Measurements from ENCODE around the gene PHF5A.
A peak's percentile ranks its signal among the peaks of the same experiment; 100 is the strongest.

Gene PHF5A, protein sequence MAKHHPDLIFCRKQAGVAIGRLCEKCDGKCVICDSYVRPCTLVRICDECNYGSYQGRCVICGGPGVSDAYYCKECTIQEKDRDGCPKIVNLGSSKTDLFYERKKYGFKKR

DNA sequence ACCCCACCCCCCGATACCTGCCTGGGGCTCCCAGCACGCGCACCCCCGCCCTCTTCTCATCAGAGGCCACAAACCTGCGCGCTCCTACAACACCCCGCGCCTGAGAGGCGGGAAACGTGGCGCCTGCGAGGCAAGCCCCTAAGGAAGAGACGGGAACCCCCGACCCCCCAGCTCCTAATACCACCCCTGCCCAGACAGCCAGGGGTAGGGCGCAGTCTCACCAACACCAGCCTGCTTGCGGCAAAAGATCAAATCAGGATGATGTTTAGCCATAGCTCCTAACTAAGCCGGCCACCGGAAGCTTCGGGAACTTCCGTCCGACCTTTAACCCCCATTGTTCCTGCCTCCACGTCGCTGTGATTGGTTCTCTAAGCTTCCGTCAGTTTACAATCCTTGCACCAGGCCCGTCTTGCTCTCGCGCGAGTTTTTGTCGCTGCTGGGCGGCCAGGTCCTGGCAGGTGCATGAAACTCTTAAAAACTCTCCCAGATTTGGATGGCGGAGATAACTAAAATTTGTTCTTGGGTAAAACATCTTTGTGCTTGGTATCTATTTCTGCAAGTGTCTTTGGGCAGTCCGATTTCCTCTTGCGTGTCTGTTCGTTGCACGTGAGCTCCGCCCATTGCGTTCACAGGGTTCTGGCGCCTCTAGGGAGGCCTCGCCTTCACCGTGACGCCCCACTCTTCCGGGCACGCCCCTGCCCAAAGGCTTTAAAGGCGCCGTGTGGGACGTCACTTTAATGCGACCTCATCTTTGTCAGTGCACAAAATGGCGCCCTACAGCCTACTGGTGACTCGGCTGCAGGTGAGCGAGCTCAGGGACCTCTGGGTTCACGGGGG, at the start of gene PHF5A, which contains the start of gene ACO2:
PHF5A (minus strand) TSS at position 312 of the 837 bp plus-strand sequence; CDS start at position 273, 39 bp downstream.
ACO2 (plus strand) TSS at position 737 of the 837 bp plus-strand sequence; CDS start at position 767, 30 bp downstream.
- peak within 1 kb of the TSS; percentile 87 for H3K4me3 ChIP-seq (ENCODE audit: low read depth, low read length)
- peak; percentile 57 for TF ChIP-seq POLR2A (IDR thresholded peaks at IDR 0.05; ENCODE audit: extremely low read depth, insufficient read length)
- TF ChIP-seq, protein P1, sequence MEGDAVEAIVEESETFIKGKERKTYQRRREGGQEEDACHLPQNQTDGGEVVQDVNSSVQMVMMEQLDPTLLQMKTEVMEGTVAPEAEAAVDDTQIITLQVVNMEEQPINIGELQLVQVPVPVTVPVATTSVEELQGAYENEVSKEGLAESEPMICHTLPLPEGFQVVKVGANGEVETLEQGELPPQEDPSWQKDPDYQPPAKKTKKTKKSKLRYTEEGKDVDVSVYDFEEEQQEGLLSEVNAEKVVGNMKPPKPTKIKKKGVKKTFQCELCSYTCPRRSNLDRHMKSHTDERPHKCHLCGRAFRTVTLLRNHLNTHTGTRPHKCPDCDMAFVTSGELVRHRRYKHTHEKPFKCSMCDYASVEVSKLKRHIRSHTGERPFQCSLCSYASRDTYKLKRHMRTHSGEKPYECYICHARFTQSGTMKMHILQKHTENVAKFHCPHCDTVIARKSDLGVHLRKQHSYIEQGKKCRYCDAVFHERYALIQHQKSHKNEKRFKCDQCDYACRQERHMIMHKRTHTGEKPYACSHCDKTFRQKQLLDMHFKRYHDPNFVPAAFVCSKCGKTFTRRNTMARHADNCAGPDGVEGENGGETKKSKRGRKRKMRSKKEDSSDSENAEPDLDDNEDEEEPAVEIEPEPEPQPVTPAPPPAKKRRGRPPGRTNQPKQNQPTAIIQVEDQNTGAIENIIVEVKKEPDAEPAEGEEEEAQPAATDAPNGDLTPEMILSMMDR (IDR thresholded peaks at IDR 0.05; ENCODE audit: low read depth, low read length), result no peak
- TF ChIP-seq, protein P2, sequence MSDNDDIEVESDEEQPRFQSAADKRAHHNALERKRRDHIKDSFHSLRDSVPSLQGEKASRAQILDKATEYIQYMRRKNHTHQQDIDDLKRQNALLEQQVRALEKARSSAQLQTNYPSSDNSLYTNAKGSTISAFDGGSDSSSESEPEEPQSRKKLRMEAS (IDR thresholded peaks at IDR 0.05; ENCODE audit: low read depth, low read length), result peak; percentile 59
- peak; percentile 10; the same call in 1 of the 2 replicates for TF ChIP-seq MYC (IDR thresholded peaks at IDR 0.05; ENCODE audit: low read depth, low read length)
- peak; percentile 97 for DNase-seq (ENCODE audit: low read depth)

DNA sequence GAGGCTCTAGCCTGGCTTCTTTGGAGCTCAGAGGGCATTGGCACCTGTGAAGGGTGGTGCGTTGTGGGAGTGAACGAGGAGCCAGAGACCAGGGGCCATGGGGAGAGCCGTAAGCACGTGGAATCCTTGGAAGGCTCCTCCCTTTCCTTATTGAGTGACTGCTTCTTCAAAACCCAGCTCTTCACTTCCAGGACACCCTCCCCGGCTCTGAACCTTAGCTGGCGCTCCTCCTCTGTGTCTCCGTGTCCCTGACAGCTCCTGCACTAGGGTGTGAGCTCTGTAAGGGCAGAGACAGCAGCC, 49.5 kb upstream of the PHF5A start:
- no peak for DNase-seq (ENCODE audit: low read depth)
- TF ChIP-seq, protein P2 (IDR thresholded peaks at IDR 0.05; ENCODE audit: low read depth, low read length), result no peak
- TF ChIP-seq, protein P1 (IDR thresholded peaks at IDR 0.05; ENCODE audit: low read depth, low read length), result no peak
- TF ChIP-seq POLR2A (IDR thresholded peaks at IDR 0.05; ENCODE audit: extremely low read depth, insufficient read length) (no peak), MYC (IDR thresholded peaks at IDR 0.05; ENCODE audit: low read depth, low read length) (no peak)
- H3K4me3 ChIP-seq (ENCODE audit: low read depth, low read length), result no peak overlapping the region

DNA sequence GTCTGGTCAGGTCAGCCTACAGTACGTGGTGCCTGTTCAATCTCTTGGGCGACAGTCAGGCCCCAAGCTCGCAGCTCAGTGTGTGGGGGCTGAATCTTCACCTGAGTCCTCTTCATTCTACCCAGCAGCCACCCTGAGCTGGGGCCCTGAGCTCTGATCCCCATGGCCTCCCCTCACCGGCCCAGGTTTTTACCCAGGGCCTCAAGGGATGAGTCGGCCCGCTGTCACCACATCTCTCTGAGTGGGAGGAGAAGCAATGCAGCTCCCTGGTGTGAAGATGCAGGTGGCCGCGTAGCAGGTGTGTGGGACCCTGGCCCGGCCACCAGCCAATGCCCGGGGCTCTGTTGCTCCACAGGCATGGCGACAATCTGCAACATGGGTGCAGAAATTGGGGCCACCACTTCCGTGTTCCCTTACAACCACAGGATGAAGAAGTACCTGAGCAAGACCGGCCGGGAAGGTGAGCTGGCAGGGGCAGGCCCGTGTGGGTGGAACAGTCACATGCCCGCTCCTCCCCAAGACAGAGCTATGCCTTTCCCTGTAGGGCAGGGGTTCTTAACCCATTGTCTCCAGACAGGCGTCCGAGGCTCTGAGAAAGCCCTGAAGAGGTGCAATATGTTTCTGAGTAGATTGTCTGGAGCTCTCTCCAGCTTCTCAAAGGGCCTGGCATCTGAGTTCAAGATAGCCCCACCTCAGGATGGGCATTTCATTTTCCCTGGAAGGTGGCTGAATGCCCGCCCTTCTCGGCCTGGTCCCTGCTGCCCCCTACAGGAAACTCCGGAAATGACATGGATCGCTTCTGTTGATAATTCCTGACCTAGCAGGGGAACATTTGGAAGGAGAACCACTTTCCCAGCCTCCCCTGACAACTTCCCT, 48.9 kb upstream of the PHF5A start:
- TF ChIP-seq, protein P2 (IDR thresholded peaks at IDR 0.05; ENCODE audit: low read depth, low read length), result no peak
- TF ChIP-seq, protein P1 (IDR thresholded peaks at IDR 0.05; ENCODE audit: low read depth, low read length), result peak; percentile 60
- peak; percentile 44 for DNase-seq (ENCODE audit: low read depth)
- no peak overlapping the region for H3K4me3 ChIP-seq (ENCODE audit: low read depth, low read length)

DNA sequence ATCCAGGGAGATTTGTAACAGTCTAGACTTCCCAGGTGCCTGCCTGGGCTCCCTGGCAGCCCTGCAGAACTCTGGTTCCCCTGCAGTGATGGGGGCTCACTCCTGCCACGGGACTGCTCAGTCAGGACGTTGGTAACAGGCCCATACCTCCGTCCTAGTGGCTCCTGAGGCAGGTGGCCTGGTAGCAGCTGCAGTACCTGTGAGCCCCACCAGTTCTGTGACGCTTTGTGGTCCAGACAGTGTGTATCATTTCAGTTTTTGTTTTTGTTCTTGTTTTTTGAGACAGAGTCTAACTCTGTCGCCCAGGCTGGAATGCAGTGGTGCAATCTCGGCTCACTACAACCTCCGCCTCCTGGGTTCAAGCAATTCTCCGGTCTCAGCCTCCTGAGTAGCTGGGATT, 48.0 kb upstream of the PHF5A start:
- TF ChIP-seq, protein P2 (IDR thresholded peaks at IDR 0.05; ENCODE audit: low read depth, low read length), result no peak
- TF ChIP-seq POLR2A (IDR thresholded peaks at IDR 0.05; ENCODE audit: extremely low read depth, insufficient read length), result no peak
- TF ChIP-seq MYC (IDR thresholded peaks at IDR 0.05; ENCODE audit: low read depth, low read length), result no peak
- TF ChIP-seq, protein P1 (IDR thresholded peaks at IDR 0.05; ENCODE audit: low read depth, low read length), result no peak
- DNase-seq (ENCODE audit: low read depth), result no peak
- H3K4me3 ChIP-seq (ENCODE audit: low read depth, low read length), result no peak overlapping the region

DNA sequence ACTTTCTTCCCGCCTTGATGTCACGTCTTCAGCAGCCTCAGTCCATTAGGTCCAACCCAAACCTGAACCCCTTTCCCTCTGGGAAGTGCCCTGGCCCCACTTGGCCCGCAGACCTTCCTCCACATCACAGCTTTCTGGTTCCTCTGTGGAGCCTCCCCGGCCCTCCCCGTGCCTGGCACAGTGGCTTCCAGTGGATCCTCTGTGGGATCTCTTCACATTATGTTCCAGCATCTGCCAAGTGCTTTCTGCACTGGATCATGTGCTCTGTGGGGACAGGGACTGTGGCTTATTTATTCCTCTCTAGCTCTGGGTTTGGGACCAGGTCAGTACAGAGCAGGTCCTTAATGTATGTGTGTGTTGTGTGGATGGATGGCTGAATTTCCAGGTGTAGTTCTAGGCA, 44.9 kb upstream of the PHF5A start:
- no peak overlapping the region for H3K4me3 ChIP-seq (ENCODE audit: low read depth, low read length)
- no peak for TF ChIP-seq POLR2A (IDR thresholded peaks at IDR 0.05; ENCODE audit: extremely low read depth, insufficient read length)
- TF ChIP-seq, protein P1 (IDR thresholded peaks at IDR 0.05; ENCODE audit: low read depth, low read length), result no peak
- no peak for TF ChIP-seq MYC (IDR thresholded peaks at IDR 0.05; ENCODE audit: low read depth, low read length)
- TF ChIP-seq, protein P2 (IDR thresholded peaks at IDR 0.05; ENCODE audit: low read depth, low read length), result no peak
- no peak for DNase-seq (ENCODE audit: low read depth)
